Thymus (tissue), 11 donors: ENCODE data around the gene STAC. TPM values are rescaled to one million over a fixed set of nuclear protein-coding genes. Genes with fewer than 3 reads are reported as not detected.

Experiments used
- DNase-seq, 9 donors: peaks; one replicate each; pipeline ENCODE4 v3.0.0-alpha.2; 2013; ENCODE audit warnings: low spot score in 9 of 9, low read depth in 6 of 9, missing footprints in 1 of 9
- H3K27ac ChIP-seq, 2 donors: one replicate each; pipeline ENCODE4 v1.5.1; 2013; ENCODE audit warnings: control low read depth in 1 of 2, low read depth in 1 of 2, low read length in 1 of 2, mild to moderate bottlenecking in 1 of 2, moderate library complexity in 1 of 2
- H3K27me3 ChIP-seq, 2 donors: one replicate each; pipeline ENCODE4 v1.5.1; 2013; ENCODE audit warnings: low read length in 1 of 2; ENCODE audit not compliant: control insufficient read depth in 2 of 2, insufficient read depth in 1 of 2
- H3K36me3 ChIP-seq, 2 donors: one replicate each; pipeline ENCODE4 v1.5.1; 2013; ENCODE audit warnings: low read length in 1 of 2, mild to moderate bottlenecking in 1 of 2, moderate library complexity in 1 of 2; ENCODE audit not compliant: control insufficient read depth in 2 of 2, insufficient read depth in 2 of 2
- H3K4me1 ChIP-seq, 2 donors: one replicate each; pipeline ENCODE4 v1.5.1; 2013; ENCODE audit warnings: low read length in 2 of 2; ENCODE audit not compliant: control insufficient read depth in 2 of 2, insufficient read depth in 2 of 2
- H3K4me3 ChIP-seq, 2 donors: one replicate each; pipeline ENCODE4 v1.5.1; 2013; ENCODE audit warnings: low read length in 2 of 2, control low read depth in 1 of 2, mild to moderate bottlenecking in 1 of 2
- H3K9me3 ChIP-seq, 2 donors: one replicate each; pipeline ENCODE4 v1.5.1; 2013; ENCODE audit warnings: low read length in 1 of 2, mild to moderate bottlenecking in 1 of 2; ENCODE audit not compliant: control insufficient read depth in 2 of 2, insufficient read depth in 1 of 2
- WGBS: extraction: QIAGEN DNeasy Blood & Tissue Kit; methylation state at CpG from one replicate; pipeline ENCODE4 v1.1.7; 2013; 5-methylcytosine and 5-hydroxymethylcytosine counted together
- polyA plus RNA-seq: library from polyadenylated mRNA; stranded (reverse); fragments of 200-250 nt; gene quantifications from one replicate; pipeline ENCODE4 v1.2.3, GENCODE V29; 2013
- total RNA-seq: library from RNA; stranded (reverse); fragments of 120-200 nt; gene quantifications from one replicate; pipeline ENCODE4 v1.2.4, GENCODE V29; 2013
- donor health status: healthy.

STAC gene
- total and polyA plus RNA-seq, 2 donors: 0.80 to 1.7 TPM

DNA sequence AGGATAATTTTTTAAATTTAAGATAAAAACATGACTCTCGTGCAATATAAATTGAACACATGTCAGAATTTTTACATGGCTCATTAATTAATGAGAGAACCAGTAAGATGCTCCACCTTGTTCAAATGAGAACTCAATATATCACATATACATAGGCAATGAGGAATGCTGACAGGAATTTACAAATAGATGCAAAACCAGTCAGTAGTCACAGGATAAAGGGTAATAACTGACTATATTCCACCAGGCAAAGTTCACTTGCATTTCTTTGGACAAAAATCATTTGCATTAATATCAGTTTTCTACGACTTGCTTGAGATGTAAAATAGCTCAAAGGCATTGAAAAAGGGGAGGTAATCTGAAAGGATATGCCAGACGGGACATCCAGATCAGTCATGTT lies 139.4 kb downstream of the STAC start:
- Histone ChIP-seq H3K4me3 (no peak overlapping the region), H3K4me1 (no peaks in the 10 kb centered on the region), H3K9me3 (no peaks in the 10 kb centered on the region), H3K36me3 (no peaks in the 10 kb centered on the region), H3K27ac (no peak overlapping the region), H3K27me3 (no peaks in the 10 kb centered on the region)
- no peak for DNase-seq
- WGBS: 96% methylated on average over 3 of the region's 3 CpGs

DNA sequence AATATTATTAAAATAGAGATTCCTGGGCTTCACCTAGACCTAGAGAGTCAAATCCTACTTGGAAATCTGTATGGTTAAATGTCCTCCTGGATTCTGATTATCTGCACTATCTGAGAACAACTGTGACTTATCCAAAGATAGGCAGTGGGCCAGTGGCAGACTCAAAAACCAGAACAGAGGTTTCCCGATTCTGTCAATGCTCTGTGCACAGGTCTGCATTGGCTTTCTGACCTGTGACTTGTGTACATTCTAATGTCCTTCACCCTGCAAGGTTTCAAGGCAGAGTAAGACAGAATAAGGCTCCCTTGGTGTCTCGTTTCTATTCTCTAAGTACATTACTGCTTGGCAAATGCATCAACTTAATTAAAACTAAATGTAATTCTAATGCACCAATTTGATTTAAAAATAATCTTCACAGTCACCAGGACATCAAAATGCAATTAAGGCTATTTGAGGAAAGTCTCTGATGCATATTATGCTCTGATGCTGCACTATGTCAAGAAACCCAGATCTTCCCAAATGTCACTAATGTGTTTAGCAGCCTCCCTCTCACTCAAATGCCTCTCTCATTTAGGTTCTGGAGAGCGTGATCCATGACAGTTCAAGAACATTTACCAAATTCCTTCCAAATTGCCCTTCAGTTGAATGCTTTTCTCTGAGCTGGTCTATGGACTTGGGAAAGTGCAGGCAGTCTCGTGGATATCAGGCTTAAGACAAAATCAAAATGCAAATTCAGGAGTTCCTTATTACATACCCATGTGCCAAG lies 140.1 kb downstream of the STAC start:
- H3K27ac ChIP-seq: no peak overlapping the region
- no peak overlapping the region for H3K4me3 ChIP-seq
- H3K4me1 ChIP-seq: no peaks in the 10 kb centered on the region
- no peaks in the 10 kb centered on the region for H3K27me3 ChIP-seq
- 94% methylated on average over 4 of the region's 4 CpGs for WGBS
- H3K36me3 ChIP-seq: no peaks in the 10 kb centered on the region
- DNase-seq: no peak
- no peaks in the 10 kb centered on the region for H3K9me3 ChIP-seq

DNA sequence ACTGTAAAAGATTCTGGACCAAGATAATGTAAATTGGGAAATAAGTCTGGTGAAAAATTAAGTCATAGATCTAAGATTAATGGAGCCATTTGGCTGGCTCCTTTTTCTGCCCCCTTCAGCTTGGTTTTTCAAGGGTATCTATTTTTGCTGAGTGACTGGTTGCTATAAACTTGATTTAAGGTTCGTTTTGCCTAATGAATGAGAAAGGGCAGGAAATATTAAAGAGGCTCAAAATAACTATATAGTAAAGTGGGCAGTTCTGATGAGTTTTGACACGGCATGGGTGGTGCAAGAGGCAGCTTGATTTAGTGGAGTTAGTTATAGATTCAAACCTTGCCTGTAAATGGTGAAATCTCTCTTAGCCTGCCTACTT lies 140.7 kb downstream of the STAC start:
- H3K4me3 ChIP-seq: no peak overlapping the region
- no peaks in the 10 kb centered on the region for H3K27me3 ChIP-seq
- no peak overlapping the region for H3K27ac ChIP-seq
- no peaks in the 10 kb centered on the region for H3K36me3 ChIP-seq
- no peaks in the 10 kb centered on the region for H3K9me3 ChIP-seq
- WGBS: 90% methylated on average over 2 of the region's 2 CpGs
- H3K4me1 ChIP-seq: no peaks in the 10 kb centered on the region
- no peak for DNase-seq

GRCh38 chr3:36524560-36524959 lies 144.3 kb downstream of the STAC start:
- WGBS: 92% methylated on average over 3 of the region's 3 CpGs

DNA sequence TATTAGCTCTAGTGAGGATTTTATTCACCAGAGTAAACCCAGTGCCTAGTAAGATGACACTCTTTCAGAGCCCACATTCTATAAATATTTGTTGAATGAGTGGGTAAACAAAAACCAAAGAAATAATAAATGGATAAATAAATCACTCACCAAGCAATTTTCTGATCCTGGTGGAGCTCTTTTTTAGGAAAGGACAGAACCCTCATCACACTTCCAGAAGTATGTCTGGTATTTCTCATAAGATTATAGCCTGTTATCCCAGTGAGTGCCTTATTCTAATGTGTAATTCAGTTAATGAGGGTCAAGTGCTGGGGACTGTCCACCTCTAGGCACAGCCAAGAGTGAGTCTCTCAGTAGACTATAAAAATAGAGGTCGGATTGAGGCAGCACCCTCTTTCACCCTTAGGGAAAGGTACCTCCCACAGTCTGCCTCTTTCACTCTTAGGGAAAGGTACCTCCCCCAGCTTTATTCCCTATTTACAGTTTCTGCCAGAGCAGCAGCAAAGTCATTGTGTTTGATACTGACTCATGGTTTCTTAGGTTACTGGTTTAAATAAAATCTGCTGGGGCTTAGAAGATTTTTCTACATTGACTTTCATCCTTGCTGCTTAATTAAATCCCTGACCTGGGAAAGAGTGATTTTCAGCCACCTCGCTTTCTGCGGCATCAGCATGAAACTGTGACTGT lies 145.0 kb downstream of the STAC start:
- H3K36me3 ChIP-seq: no peaks in the 10 kb centered on the region
- no peaks in the 10 kb centered on the region for H3K27me3 ChIP-seq
- no peak overlapping the region for H3K27ac ChIP-seq
- H3K4me1 ChIP-seq: no peaks in the 10 kb centered on the region
- H3K9me3 ChIP-seq: no peaks in the 10 kb centered on the region
- 94% methylated on average over 3 of the region's 3 CpGs for WGBS
- H3K4me3 ChIP-seq: no peak overlapping the region
- DNase-seq: no peak

More at GRCh38 chr3:36524560-36524959, 144.3 kb downstream of the STAC start:
- H3K36me3 ChIP-seq: no peaks in the 10 kb centered on the region
- H3K9me3 ChIP-seq: no peaks in the 10 kb centered on the region
- no peak for DNase-seq
- H3K27me3 ChIP-seq: no peaks in the 10 kb centered on the region
- no peak overlapping the region for H3K27ac ChIP-seq
- no peak overlapping the region for H3K4me3 ChIP-seq
- H3K4me1 ChIP-seq: no peaks in the 10 kb centered on the region

GRCh38 chr3:36538136-36538749 lies 157.9 kb downstream of the STAC start:
- Histone ChIP-seq H3K4me3 (no peak overlapping the region), H3K27me3 (no peaks in the 10 kb centered on the region), H3K36me3 (no peaks in the 10 kb centered on the region), H3K9me3 (no peaks in the 10 kb centered on the region), H3K4me1 (no peaks in the 10 kb centered on the region), H3K27ac (no peak overlapping the region)
- DNase-seq: no peak
- WGBS: 96% methylated on average over 4 of the region's 4 CpGs

GRCh38 chr3:36540888-36541518 lies 160.7 kb downstream of the STAC start:
- no peak overlapping the region for H3K4me3 ChIP-seq
- no peak for DNase-seq
- 69% methylated on average over 3 of the region's 3 CpGs for WGBS

GRCh38 chr3:36542186-36542585 lies 161.9 kb downstream of the STAC start:
- Histone ChIP-seq H3K4me1 (peaks cover 0 to 13% of the 10 kb centered on the region in 2 donors), H3K9me3 (no peaks in the 10 kb centered on the region), H3K27me3 (no peaks in the 10 kb centered on the region), H3K27ac (no peak overlapping the region), H3K4me3 (no peak overlapping the region), H3K36me3 (no peaks in the 10 kb centered on the region)
- 75% methylated on average over 2 of the region's 2 CpGs for WGBS
- no peak for DNase-seq

More at GRCh38 chr3:36540888-36541518, 160.7 kb downstream of the STAC start:
- H3K9me3 ChIP-seq: no peaks in the 10 kb centered on the region
- no peaks in the 10 kb centered on the region for H3K36me3 ChIP-seq
- no peaks in the 10 kb centered on the region for H3K27me3 ChIP-seq
- H3K4me1 ChIP-seq: peaks cover 0 to 3% of the 10 kb centered on the region in 2 donors
- H3K27ac ChIP-seq: no peak overlapping the region
